ENCODE data around the gene LMCD1.

DNA sequence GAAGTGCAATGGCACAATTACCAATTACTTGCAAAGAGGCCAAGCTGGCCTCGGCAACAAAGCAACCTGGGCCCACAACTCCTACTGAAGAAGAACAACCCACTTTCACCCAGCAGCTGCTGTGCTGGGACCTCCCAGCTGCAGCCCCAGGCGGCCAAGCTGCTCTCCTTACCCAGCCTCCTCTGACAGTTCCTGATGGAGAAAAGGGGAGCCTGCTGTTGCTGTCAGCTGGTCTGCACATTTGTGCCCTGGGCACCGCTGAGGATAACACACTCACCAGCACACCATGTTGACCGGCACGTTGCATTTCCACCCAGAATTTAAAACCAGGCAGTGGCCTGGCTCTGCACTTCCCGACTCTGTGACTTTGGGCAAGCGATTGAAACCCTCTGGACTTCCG is 109.3 kb downstream of the LMCD1 start:
- TF ChIP-seq POLR2AphosphoS5 (IDR thresholded peaks at IDR 0.05) (no peak), POLR2A (IDR thresholded peaks at IDR 0.05) (no peak)
- TF ChIP-seq, protein P1, sequence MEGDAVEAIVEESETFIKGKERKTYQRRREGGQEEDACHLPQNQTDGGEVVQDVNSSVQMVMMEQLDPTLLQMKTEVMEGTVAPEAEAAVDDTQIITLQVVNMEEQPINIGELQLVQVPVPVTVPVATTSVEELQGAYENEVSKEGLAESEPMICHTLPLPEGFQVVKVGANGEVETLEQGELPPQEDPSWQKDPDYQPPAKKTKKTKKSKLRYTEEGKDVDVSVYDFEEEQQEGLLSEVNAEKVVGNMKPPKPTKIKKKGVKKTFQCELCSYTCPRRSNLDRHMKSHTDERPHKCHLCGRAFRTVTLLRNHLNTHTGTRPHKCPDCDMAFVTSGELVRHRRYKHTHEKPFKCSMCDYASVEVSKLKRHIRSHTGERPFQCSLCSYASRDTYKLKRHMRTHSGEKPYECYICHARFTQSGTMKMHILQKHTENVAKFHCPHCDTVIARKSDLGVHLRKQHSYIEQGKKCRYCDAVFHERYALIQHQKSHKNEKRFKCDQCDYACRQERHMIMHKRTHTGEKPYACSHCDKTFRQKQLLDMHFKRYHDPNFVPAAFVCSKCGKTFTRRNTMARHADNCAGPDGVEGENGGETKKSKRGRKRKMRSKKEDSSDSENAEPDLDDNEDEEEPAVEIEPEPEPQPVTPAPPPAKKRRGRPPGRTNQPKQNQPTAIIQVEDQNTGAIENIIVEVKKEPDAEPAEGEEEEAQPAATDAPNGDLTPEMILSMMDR (IDR thresholded peaks at IDR 0.05) = no peak

Measured in sigmoid colon (tissue), 4 donors.